Ectodermal cell (in vitro differentiated cells): ENCODE data around the gene INSRR.

Experiments used
- H3K27ac ChIP-seq: 2 replicates; pipeline ENCODE4 v1.7.0; 2013; ENCODE audit warnings: mild to moderate bottlenecking, low read depth, low read length; ENCODE audit not compliant: insufficient read depth, poor library complexity, severe bottlenecking
- H3K27me3 ChIP-seq: 2 replicates; pipeline ENCODE4 v1.7.0; 2013; ENCODE audit warnings: mild to moderate bottlenecking, low read length; ENCODE audit not compliant: insufficient read depth, control insufficient read depth, poor library complexity, severe bottlenecking
- H3K36me3 ChIP-seq: one replicate; pipeline ENCODE4 v1.7.0; 2013; ENCODE audit warnings: low read length; ENCODE audit not compliant: control insufficient read depth, insufficient read depth
- H3K4me1 ChIP-seq: one replicate; pipeline ENCODE4 v1.7.0; 2013; ENCODE audit warnings: low read length; ENCODE audit not compliant: control insufficient read depth, insufficient read depth
- H3K4me3 ChIP-seq: 2 replicates; pipeline ENCODE4 v1.7.0; 2013; ENCODE audit warnings: low read depth, low read length, control low read depth; ENCODE audit not compliant: insufficient read depth
- H3K9me3 ChIP-seq: 2 replicates; pipeline ENCODE4 v1.7.0; 2013; ENCODE audit warnings: mild to moderate bottlenecking, low read length, moderate library complexity; ENCODE audit not compliant: control insufficient read depth
- WGBS, 2 experiments: methylation state at CpG; one replicate each; pipeline ENCODE4 v1.1.7; 2013; ENCODE audit warnings: missing lambda C conversion rate in 2 of 2; 5-methylcytosine and 5-hydroxymethylcytosine counted together

Gene INSRR

DNA sequence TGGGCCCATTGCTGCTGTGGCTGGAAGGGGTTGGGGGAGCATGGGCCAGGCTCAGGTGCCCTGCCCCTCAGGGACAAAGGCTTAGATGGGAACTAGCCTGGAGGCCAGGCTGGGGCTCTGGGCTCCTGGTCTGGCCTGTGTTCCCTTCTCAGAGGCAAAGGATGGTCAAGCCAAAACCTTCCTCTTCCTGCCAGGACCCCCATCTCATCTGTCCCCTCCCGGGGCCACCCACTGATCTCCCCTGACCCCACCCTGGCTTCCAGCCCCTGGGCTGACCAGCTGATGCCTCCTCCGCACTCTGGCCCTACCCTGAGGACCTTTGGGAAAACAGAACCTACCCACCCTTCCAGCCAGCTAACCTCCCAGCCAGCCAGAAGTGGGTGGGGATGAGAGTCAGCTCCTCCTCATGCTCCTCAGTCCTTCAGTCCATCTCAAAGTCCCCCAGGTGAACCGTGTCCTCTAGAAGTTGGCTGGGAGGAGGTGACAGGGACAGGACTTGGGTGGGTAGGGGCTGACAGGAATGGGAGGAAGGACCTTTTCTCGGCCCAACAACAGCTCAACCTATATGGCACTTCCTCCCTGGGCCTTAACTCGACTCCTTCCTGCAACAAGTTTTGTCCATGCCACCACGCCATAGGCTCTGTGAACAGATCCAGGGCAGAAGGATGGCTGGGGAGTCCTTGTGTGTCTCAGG lies 42.1 kb upstream of the INSRR start:
- no peak overlapping the region for H3K27ac ChIP-seq
- H3K9me3 ChIP-seq: no peaks in the 10 kb centered on the region
- H3K36me3 ChIP-seq: no peaks in the 10 kb centered on the region
- H3K4me3 ChIP-seq: no peak overlapping the region
- no peaks in the 10 kb centered on the region for H3K27me3 ChIP-seq
- 78 to 85% methylated on average over 6 of the region's 6 CpGs for WGBS, 2 experiments
- H3K4me1 ChIP-seq: peaks cover 13% of the 10 kb centered on the region

DNA sequence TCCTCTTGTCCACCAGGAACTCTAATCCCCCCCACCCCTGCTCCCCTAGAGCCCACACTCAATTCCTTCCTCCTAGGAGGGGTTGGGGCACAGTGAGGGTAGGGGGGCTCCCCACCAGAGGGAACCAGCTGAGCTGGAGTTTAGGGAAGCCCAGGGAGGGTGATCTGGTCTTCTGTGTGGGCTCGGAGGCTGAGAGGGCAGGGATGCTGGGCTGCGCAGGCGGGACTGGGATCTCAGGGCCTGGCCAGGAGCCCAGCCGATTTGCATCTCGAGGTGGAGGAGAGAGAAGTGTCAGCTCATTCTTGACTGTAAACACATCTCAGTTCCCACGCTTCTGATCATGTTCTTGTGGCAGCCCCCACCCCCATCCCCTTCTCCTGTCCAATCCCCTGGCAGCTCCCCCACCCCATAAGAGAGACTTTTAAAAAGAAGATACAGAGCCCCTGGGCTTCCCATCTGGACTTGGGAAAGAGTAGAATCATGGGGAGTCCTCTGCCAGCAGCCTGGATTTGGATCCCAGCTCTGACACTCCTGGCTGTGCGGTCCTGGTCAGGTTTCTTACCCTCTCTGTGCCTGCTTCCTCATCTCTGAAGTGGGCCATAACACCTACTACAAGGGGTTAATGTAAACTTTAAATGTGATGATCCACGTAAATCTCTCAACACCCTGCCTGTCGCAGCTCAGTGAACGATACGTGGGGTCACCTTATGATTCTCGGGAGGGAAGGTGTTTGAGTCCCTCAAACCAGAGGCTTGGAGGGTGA lies 41.2 kb upstream of the INSRR start:
- H3K27me3 ChIP-seq: peaks cover under 1% of the 10 kb centered on the region
- no peaks in the 10 kb centered on the region for H3K36me3 ChIP-seq
- H3K27ac ChIP-seq: no peak overlapping the region
- no peak overlapping the region for H3K4me3 ChIP-seq
- no peaks in the 10 kb centered on the region for H3K9me3 ChIP-seq
- WGBS, 2 experiments: 75 to 81% methylated on average over 12 of the region's 12 CpGs
- peaks cover 17% of the 10 kb centered on the region for H3K4me1 ChIP-seq

GRCh38 chr1:156898971-156899664 lies 40.2 kb upstream of the INSRR start:
- Histone ChIP-seq H3K4me3 (no peak overlapping the region), H3K36me3 (no peaks in the 10 kb centered on the region), H3K9me3 (no peaks in the 10 kb centered on the region), H3K27ac (no peak overlapping the region), H3K27me3 (peaks cover 9% of the 10 kb centered on the region), H3K4me1 (peaks cover 17% of the 10 kb centered on the region)
- 89 to 91% methylated on average over 12 of the region's 12 CpGs for WGBS, 2 experiments

- no peaks in the 10 kb centered on the region for H3K9me3 ChIP-seq
- H3K4me1 ChIP-seq: peaks cover 17% of the 10 kb centered on the region
- H3K27me3 ChIP-seq: peaks cover 19% of the 10 kb centered on the region
- H3K36me3 ChIP-seq: no peaks in the 10 kb centered on the region
- H3K4me3 ChIP-seq: no peak overlapping the region
- 75 to 76% methylated on average over 13 of the region's 13 CpGs for WGBS, 2 experiments
- H3K27ac ChIP-seq: no peak overlapping the region
These were observed 39.2 kb upstream of the INSRR start for GRCh38 chr1:156898161-156898566.

- no peak overlapping the region for H3K4me3 ChIP-seq
- H3K27me3 ChIP-seq: peaks cover 28% of the 10 kb centered on the region
- 83 to 84% methylated on average over 14 of the region's 14 CpGs for WGBS, 2 experiments
- no peak overlapping the region for H3K27ac ChIP-seq
- no peaks in the 10 kb centered on the region for H3K9me3 ChIP-seq
- H3K4me1 ChIP-seq: peaks cover 17% of the 10 kb centered on the region
- H3K36me3 ChIP-seq: no peaks in the 10 kb centered on the region
These were observed 38.3 kb upstream of the INSRR start for GRCh38 chr1:156897078-156897825.

GRCh38 chr1:156896490-156897033 lies 37.6 kb upstream of the INSRR start:
- peaks cover 17% of the 10 kb centered on the region for H3K4me1 ChIP-seq
- WGBS, 2 experiments: 76% methylated on average over 16 of the region's 16 CpGs
- H3K4me3 ChIP-seq: no peak overlapping the region
- H3K27ac ChIP-seq: no peak overlapping the region
- H3K36me3 ChIP-seq: no peaks in the 10 kb centered on the region
- no peaks in the 10 kb centered on the region for H3K9me3 ChIP-seq
- peaks cover 35% of the 10 kb centered on the region for H3K27me3 ChIP-seq

GRCh38 chr1:156895927-156896326 lies 37.0 kb upstream of the INSRR start:
- Histone ChIP-seq H3K27me3 (peaks cover 41% of the 10 kb centered on the region), H3K4me1 (peaks cover 17% of the 10 kb centered on the region), H3K4me3 (no peak overlapping the region), H3K27ac (no peak overlapping the region), H3K36me3 (no peaks in the 10 kb centered on the region), H3K9me3 (no peaks in the 10 kb centered on the region)
- 94 to 97% methylated on average over 6 of the region's 6 CpGs for WGBS, 2 experiments

GRCh38 chr1:156895455-156895812 lies 36.5 kb upstream of the INSRR start:
- Histone ChIP-seq H3K4me3 (no peak overlapping the region), H3K27me3 (peaks cover 46% of the 10 kb centered on the region), H3K4me1 (peaks cover 17% of the 10 kb centered on the region), H3K36me3 (no peaks in the 10 kb centered on the region), H3K27ac (no peak overlapping the region), H3K9me3 (no peaks in the 10 kb centered on the region)
- 85 to 86% methylated on average over 4 of the region's 4 CpGs for WGBS, 2 experiments

DNA sequence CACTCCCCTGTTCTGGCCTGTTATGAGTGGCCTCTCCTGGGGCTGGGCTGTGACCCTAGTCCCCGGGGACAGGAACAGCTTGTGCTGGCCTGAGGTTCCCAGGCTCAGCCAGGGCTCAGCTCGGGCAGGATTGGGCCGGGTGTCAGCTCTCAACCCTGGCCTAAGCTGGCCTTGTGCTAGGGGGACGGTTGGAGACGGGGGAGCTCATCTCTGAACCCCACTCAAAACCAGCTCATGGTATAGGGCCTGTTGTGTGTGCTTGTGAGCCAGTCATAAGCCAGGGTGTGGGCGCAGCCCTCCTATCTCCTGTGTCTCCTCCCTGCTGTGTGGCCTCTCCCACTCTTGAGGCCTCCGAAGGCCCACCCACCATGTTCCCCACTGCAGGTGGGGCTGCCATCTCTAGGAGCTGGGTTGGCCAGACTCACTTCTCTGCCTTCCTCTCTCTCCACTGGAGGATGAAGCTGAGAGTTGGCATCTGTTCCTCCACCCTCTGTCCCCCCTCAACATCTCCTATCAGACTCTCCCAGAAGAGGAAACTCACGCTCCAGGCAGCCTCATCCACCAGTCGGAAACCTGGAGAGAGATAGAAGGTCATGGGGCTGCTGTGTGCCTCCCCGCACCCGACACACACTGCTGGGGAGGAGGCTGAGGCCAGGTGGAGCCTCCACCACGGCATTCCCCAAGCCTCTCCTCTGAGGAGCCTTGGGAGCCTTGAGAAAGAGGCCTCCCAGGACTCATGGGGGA lies 36.0 kb upstream of the INSRR start:
- Histone ChIP-seq H3K27me3 (peaks cover 50% of the 10 kb centered on the region), H3K36me3 (no peaks in the 10 kb centered on the region), H3K9me3 (no peaks in the 10 kb centered on the region), H3K4me3 (no peak overlapping the region), H3K27ac (no peak overlapping the region), H3K4me1 (peaks cover 17% of the 10 kb centered on the region)
- 86 to 88% methylated on average over 12 of the region's 12 CpGs for WGBS, 2 experiments
